NCI-H1417 (cell line): Measurements from ENCODE around the gene TNFSF8.
A peak's percentile ranks its signal among the peaks of the same experiment; 100 is the strongest.

Experiments
- DNase-seq, 3 experiments: peaks; one replicate each; lab custom pipeline; 2025; lab: John Stamatoyannopoulos, UW

Gene TNFSF8

GRCh38 chr9:114936581-114936980, 6.2 kb upstream of the TNFSF8 start:
- DNase-seq: no peak

- no peak for DNase-seq
Measured at GRCh38 chr9:114935119-114935518, 4.7 kb upstream of the TNFSF8 start.

- DNase-seq: no peak
Measured at GRCh38 chr9:114932502-114932901, 2.1 kb upstream of the TNFSF8 start.

- no peak for DNase-seq
Measured at GRCh38 chr9:114931407-114931806, 1.0 kb upstream of the TNFSF8 start.

GRCh38 chr9:114929201-114929600, 1.2 kb downstream of the TNFSF8 start:
- no peak for DNase-seq

- DNase-seq: no peak
Measured at GRCh38 chr9:114928671-114929070, 1.7 kb downstream of the TNFSF8 start.

- no peak for DNase-seq
Measured at GRCh38 chr9:114928136-114928535, 2.3 kb downstream of the TNFSF8 start.

GRCh38 chr9:114925672-114926071, 4.7 kb downstream of the TNFSF8 start:
- peak in 1 of 3 experiments; percentile 15 for DNase-seq

- no peak for DNase-seq
Measured at GRCh38 chr9:114925039-114925438, 5.4 kb downstream of the TNFSF8 start.

GRCh38 chr9:114924327-114924726, 6.1 kb downstream of the TNFSF8 start:
- DNase-seq: no peak

- DNase-seq: no peak
Measured at GRCh38 chr9:114923918-114924317, 6.5 kb downstream of the TNFSF8 start.

GRCh38 chr9:114921171-114921570, 9.2 kb downstream of the TNFSF8 start:
- no peak for DNase-seq

- DNase-seq: peak in 1 of 3 experiments; percentile 17
Measured at GRCh38 chr9:114919611-114920010, 10.8 kb downstream of the TNFSF8 start.

GRCh38 chr9:114916481-114916880, 13.9 kb downstream of the TNFSF8 start:
- DNase-seq: no peak

- no peak for DNase-seq
Measured at GRCh38 chr9:114914139-114914538, 16.3 kb downstream of the TNFSF8 start.

- DNase-seq: no peak
Measured at GRCh38 chr9:114913656-114914055, 16.7 kb downstream of the TNFSF8 start.

GRCh38 chr9:114913217-114913616, 17.2 kb downstream of the TNFSF8 start:
- no peak for DNase-seq

GRCh38 chr9:114911167-114911821, 19.1 kb downstream of the TNFSF8 start:
- peak; percentile 62 to 89 (median 70) for DNase-seq

- DNase-seq: peak in 1 of 3 experiments; percentile 38
Measured at GRCh38 chr9:114910541-114910940, 19.9 kb downstream of the TNFSF8 start.

GRCh38 chr9:114909661-114910060, 20.7 kb downstream of the TNFSF8 start:
- DNase-seq: no peak

GRCh38 chr9:114908805-114909448, 21.5 kb downstream of the TNFSF8 start:
- peak in 1 of 3 experiments; percentile 69 for DNase-seq

- DNase-seq: peak; percentile 88 to 100 (median 95)
Measured at GRCh38 chr9:114908104-114908622, 22.2 kb downstream of the TNFSF8 start.

- DNase-seq: peak; percentile 35 to 87 (median 65)
Measured at GRCh38 chr9:114906922-114907571, 23.3 kb downstream of the TNFSF8 start.
